Osteoblast (primary cell): ENCODE measurements around the gene RXRG. TPM values are rescaled to one million over a fixed set of nuclear protein-coding genes. Genes with fewer than 3 reads are reported as not detected.

ENCODE experiments used
- DNase-seq: peaks from one replicate; pipeline ENCODE4 v3.0.0; 2011; ENCODE audit warnings: low spot score, mixed read lengths; ENCODE audit not compliant: insufficient read length; ENCODE audit errors: missing footprints
- H2AFZ ChIP-seq: 2 replicates; pipeline ENCODE4 v1.6.0; 2011; ENCODE audit warnings: mild to moderate bottlenecking, low read length
- H3K27ac ChIP-seq: 2 replicates; pipeline ENCODE4 v1.5.1; 2011; ENCODE audit warnings: mild to moderate bottlenecking, low read depth, low read length, moderate library complexity
- H3K27me3 ChIP-seq: 2 replicates; pipeline ENCODE4 v1.6.0; 2012; ENCODE audit warnings: mild to moderate bottlenecking, control low read depth, inconsistent platforms, low read length, moderate library complexity; ENCODE audit not compliant: insufficient read depth
- H3K36me3 ChIP-seq: 2 replicates; pipeline ENCODE4 v1.5.1; 2011; ENCODE audit warnings: mild to moderate bottlenecking, low read length, control low read depth, moderate library complexity; ENCODE audit not compliant: insufficient read depth
- H3K4me1 ChIP-seq: 2 replicates; pipeline ENCODE4 v1.5.1; 2011; ENCODE audit warnings: mild to moderate bottlenecking, low read length, control low read depth, moderate library complexity; ENCODE audit not compliant: insufficient read depth
- H3K4me2 ChIP-seq: 2 replicates; pipeline ENCODE4 v1.6.0; 2011; ENCODE audit warnings: mild to moderate bottlenecking, low read length; ENCODE audit not compliant: insufficient read depth
- H3K4me3 ChIP-seq: fragments of 200-600 bp; sonication (generic); 3 replicates; pipeline ENCODE4 v1.5.1; 2012; ENCODE audit warnings: mild to moderate bottlenecking, low read length, inconsistent platforms; ENCODE audit not compliant: insufficient read depth
- H3K79me2 ChIP-seq: 2 replicates; pipeline ENCODE4 v1.6.0; 2012; ENCODE audit warnings: mild to moderate bottlenecking, low read length, control low read depth, inconsistent platforms; ENCODE audit not compliant: insufficient read depth
- H3K9me3 ChIP-seq: 2 replicates; pipeline ENCODE4 v1.5.1; 2011; ENCODE audit warnings: low read depth, low read length, control low read depth
- H4K20me1 ChIP-seq: 2 replicates; pipeline ENCODE4 v1.6.0; 2012; ENCODE audit warnings: mild to moderate bottlenecking, low read length, control low read depth; ENCODE audit not compliant: insufficient read depth
- total RNA-seq: library from RNA; depleted of rRNA; stranded (reverse); fragments of >200 nt; gene quantifications from 2 replicates; pipeline ENCODE4 v1.2.3, GENCODE V29; 2012
- TF ChIP-seq, protein P1 (sequence below): IDR thresholded peaks from 2 replicates; pipeline ENCODE4 v1.5.1; 2011; ENCODE audit warnings: mild to moderate bottlenecking, low read depth, low read length, moderate library complexity; ENCODE audit errors: extremely low read depth

Gene RXRG
- total RNA-seq, 1 donor: not detected

DNA sequence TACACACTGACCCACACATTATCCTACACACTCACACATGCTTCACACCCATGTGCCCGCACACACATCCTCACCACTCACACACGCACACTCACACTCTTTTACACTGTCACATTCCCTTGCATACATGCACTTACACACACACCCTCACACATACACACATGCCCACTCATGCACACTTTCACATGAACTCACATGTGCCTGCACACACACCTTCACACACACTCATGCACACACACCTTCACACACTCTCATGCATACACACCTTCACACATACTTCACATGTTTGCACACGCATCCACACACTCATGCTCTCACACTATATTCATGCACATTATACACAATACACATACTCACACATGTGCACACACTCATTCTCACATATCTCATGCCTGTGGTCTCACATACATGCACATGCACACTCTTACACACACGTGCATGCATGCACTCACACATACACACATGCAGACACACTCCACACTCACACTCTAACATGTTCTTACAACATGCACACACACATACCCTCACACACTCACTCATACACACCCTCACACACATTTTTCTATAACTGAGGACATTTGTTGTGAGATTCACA is 42.3 kb downstream of the RXRG start:
- Histone ChIP-seq H3K9me3 (no peaks in the 10 kb centered on the region), H3K27me3 (no peaks in the 10 kb centered on the region), H3K4me1 (no peaks in the 10 kb centered on the region), H3K79me2 (no peaks in the 10 kb centered on the region), H4K20me1 (no peaks in the 10 kb centered on the region), H2AFZ (no peak overlapping the region), H3K4me3 (no peak overlapping the region), H3K27ac (no peak overlapping the region), H3K36me3 (no peaks in the 10 kb centered on the region), H3K4me2 (no peak overlapping the region)
- TF ChIP-seq, protein P1, sequence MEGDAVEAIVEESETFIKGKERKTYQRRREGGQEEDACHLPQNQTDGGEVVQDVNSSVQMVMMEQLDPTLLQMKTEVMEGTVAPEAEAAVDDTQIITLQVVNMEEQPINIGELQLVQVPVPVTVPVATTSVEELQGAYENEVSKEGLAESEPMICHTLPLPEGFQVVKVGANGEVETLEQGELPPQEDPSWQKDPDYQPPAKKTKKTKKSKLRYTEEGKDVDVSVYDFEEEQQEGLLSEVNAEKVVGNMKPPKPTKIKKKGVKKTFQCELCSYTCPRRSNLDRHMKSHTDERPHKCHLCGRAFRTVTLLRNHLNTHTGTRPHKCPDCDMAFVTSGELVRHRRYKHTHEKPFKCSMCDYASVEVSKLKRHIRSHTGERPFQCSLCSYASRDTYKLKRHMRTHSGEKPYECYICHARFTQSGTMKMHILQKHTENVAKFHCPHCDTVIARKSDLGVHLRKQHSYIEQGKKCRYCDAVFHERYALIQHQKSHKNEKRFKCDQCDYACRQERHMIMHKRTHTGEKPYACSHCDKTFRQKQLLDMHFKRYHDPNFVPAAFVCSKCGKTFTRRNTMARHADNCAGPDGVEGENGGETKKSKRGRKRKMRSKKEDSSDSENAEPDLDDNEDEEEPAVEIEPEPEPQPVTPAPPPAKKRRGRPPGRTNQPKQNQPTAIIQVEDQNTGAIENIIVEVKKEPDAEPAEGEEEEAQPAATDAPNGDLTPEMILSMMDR: no peak
- DNase-seq: no peak

DNA sequence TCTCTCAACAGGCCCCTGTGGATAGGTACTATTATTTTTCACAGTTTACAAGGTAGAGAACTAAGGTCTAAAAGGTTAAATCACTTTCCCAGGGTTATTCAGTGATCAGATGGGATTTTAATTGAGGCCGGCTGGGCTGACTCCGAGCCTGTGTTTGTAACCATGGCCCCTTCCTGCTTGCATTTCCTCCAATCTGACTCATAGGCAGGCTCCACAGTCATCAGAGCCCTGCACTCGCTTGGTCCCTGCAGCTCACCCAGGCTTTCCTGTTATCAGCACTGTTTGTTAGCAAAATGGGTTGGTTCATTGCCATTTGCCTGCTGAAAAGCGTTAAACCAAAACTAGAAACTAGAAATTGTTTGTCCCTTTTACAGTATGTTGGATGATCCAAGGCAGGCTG is 47.0 kb downstream of the RXRG start:
- Histone ChIP-seq H3K27me3 (peaks cover 24% of the 10 kb centered on the region), H3K27ac (no peak overlapping the region), H3K9me3 (no peaks in the 10 kb centered on the region), H2AFZ (no peak overlapping the region), H4K20me1 (no peaks in the 10 kb centered on the region), H3K79me2 (no peaks in the 10 kb centered on the region), H3K36me3 (no peaks in the 10 kb centered on the region), H3K4me1 (peaks cover 4% of the 10 kb centered on the region), H3K4me3 (no peak overlapping the region), H3K4me2 (no peak overlapping the region)
- DNase-seq: peak; percentile 88
- TF ChIP-seq, protein P1: no peak

DNA sequence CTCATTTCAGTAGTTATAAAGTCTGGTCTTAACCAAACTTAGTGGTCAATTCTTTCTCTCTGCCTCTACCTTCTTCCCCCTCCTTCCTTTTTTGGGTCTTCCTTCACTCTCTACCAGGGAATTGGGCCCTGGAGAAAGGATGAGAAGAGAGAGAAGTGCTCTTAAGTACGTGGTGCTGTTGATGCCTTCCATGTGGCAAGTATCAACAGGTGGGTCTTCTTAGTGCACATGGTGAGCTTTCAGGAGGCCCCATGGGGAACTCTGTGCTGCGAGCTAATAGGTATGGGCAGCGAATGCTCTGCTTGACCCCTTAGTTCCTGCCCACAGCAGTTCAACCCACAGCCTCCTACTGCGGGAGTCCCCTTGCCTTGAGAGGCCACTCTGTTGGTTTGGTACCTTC is 49.0 kb downstream of the RXRG start:
- H3K4me3 ChIP-seq: no peak overlapping the region
- H3K9me3 ChIP-seq: no peaks in the 10 kb centered on the region
- no peak overlapping the region for H2AFZ ChIP-seq
- peaks cover 37% of the 10 kb centered on the region for H3K27me3 ChIP-seq
- H3K27ac ChIP-seq: no peak overlapping the region
- DNase-seq: no peak
- peaks cover 4% of the 10 kb centered on the region for H3K4me1 ChIP-seq
- H3K36me3 ChIP-seq: no peaks in the 10 kb centered on the region
- no peak overlapping the region for H3K4me2 ChIP-seq
- no peaks in the 10 kb centered on the region for H4K20me1 ChIP-seq
- TF ChIP-seq, protein P1: no peak
- no peaks in the 10 kb centered on the region for H3K79me2 ChIP-seq

DNA sequence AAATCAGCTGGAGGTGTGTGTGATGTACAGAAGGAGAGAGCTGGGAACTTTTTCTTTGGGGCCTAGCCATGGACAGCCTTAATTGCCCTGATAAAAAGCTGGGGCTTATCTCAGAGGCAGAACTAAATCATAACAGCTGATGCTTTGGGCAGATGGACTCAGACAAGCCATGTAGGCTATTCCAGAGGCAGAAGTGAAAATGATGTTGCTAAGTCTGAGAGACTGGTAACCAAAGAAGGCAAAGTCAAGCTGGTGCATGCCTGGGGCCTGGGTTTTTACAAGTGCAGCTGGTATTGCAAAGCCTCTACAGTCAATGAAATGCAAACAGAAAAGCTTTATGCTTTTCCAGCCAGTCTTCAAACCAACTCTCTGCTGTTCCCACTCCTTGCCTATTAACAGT is 49.4 kb downstream of the RXRG start:
- peaks cover 4% of the 10 kb centered on the region for H3K4me1 ChIP-seq
- no peaks in the 10 kb centered on the region for H4K20me1 ChIP-seq
- no peaks in the 10 kb centered on the region for H3K36me3 ChIP-seq
- H3K4me3 ChIP-seq: no peak overlapping the region
- no peaks in the 10 kb centered on the region for H3K9me3 ChIP-seq
- H2AFZ ChIP-seq: no peak overlapping the region
- no peak for DNase-seq
- peaks cover 37% of the 10 kb centered on the region for H3K27me3 ChIP-seq
- TF ChIP-seq, protein P1: no peak
- H3K27ac ChIP-seq: no peak overlapping the region
- H3K79me2 ChIP-seq: no peaks in the 10 kb centered on the region
- no peak overlapping the region for H3K4me2 ChIP-seq
